GM23338 (cell line): Measurements from ENCODE around the gene NID2. TPM values are rescaled to one million over a fixed set of nuclear protein-coding genes. Genes with fewer than 3 reads are reported as not detected.

Experiments
- ATAC-seq: fragments of 200-7000 bp; cut with Tn5 transposase; 3 replicates; pipeline ENCODE4 v1.9.1; 2020
- DNase-seq: peaks from one replicate; pipeline ENCODE4 v3.0.0-alpha.2; 2015; ENCODE audit warnings: low spot score
- H2AFZ ChIP-seq: fragments of 200-600 bp; sonication (generic); 2 replicates; pipeline ENCODE4 v1.8.0; 2016; ENCODE audit warnings: antibody characterized with exemption, mild to moderate bottlenecking, moderate library complexity
- H3F3A ChIP-seq: fragments of 200-600 bp; sonication (generic); replicated peaks from 2 replicates; pipeline ENCODE4 v1.8.0; 2017; ENCODE audit warnings: antibody characterized with exemption, mixed run types, low read depth
- H3K27ac ChIP-seq: fragments of 200-600 bp; sonication (generic); 2 replicates; pipeline ENCODE4 v1.6.1; 2016; ENCODE audit warnings: low read depth
- H3K27me3 ChIP-seq: fragments of 200-600 bp; sonication (generic); 2 replicates; pipeline ENCODE4 v1.8.0; 2016; ENCODE audit warnings: mild to moderate bottlenecking, mixed run types, moderate library complexity; ENCODE audit not compliant: insufficient read depth
- H3K36me3 ChIP-seq: fragments of 200-600 bp; sonication (generic); 2 replicates; pipeline ENCODE4 v1.8.0; 2016; ENCODE audit warnings: mild to moderate bottlenecking; ENCODE audit not compliant: insufficient read depth
- H3K4me1 ChIP-seq: fragments of 200-600 bp; sonication (generic); 2 replicates; pipeline ENCODE4 v1.8.0; 2016; ENCODE audit warnings: mild to moderate bottlenecking, moderate library complexity; ENCODE audit not compliant: insufficient read depth
- H3K4me2 ChIP-seq: fragments of 200-600 bp; sonication (generic); 2 replicates; pipeline ENCODE4 v1.7.1; 2017; ENCODE audit warnings: mixed run types
- H3K4me3 ChIP-seq: fragments of 200-600 bp; sonication (generic); 2 replicates; pipeline ENCODE4 v1.6.1; 2016; ENCODE audit warnings: mixed run types
- H3K79me2 ChIP-seq: fragments of 200-600 bp; sonication (generic); replicated peaks from 2 replicates; pipeline ENCODE4 v1.8.0; 2017; ENCODE audit warnings: mild to moderate bottlenecking; ENCODE audit not compliant: insufficient read depth
- H3K9me2 ChIP-seq: fragments of 200-600 bp; sonication (generic); 2 replicates; pipeline ENCODE4 v1.8.0; 2017; ENCODE audit not compliant: insufficient read depth
- H4K20me1 ChIP-seq: fragments of 200-600 bp; sonication (generic); replicated peaks from 2 replicates; pipeline ENCODE4 v1.8.0; 2017; ENCODE audit warnings: mild to moderate bottlenecking; ENCODE audit not compliant: insufficient read depth
- H3K27ac Mint-ChIP-seq: 2 replicates; pipeline ENCODE4 v1.8.0; 2020; ENCODE audit warnings: inconsistent platforms, mild to moderate bottlenecking, moderate library complexity, mixed read lengths
- H3K27me3 Mint-ChIP-seq: 3 replicates; pipeline ENCODE4 v1.8.0; 2022; ENCODE audit warnings: low read depth, mild to moderate bottlenecking, moderate library complexity, mixed read lengths, inconsistent platforms; ENCODE audit not compliant: insufficient read depth, poor library complexity
- H3K36me3 Mint-ChIP-seq: 3 replicates; pipeline ENCODE4 v1.8.0; 2021; ENCODE audit warnings: low read depth, mild to moderate bottlenecking, inconsistent platforms, moderate library complexity, mixed read lengths
- H3K4me1 Mint-ChIP-seq: 3 replicates; pipeline ENCODE4 v1.8.0; 2020; ENCODE audit warnings: mild to moderate bottlenecking, inconsistent platforms, mixed read lengths
- H3K4me3 Mint-ChIP-seq: 3 replicates; pipeline ENCODE4 v1.8.0; 2021; ENCODE audit warnings: moderate library complexity, mild to moderate bottlenecking, inconsistent platforms, mixed read lengths
- H3K9me3 Mint-ChIP-seq: 3 replicates; pipeline ENCODE4 v1.8.0; 2020; ENCODE audit warnings: moderate library complexity, mild to moderate bottlenecking, inconsistent platforms, mixed read lengths
- CREB1 ChIP-seq: fragments of 250-450 bp; sonication (Bioruptor Pico); IDR thresholded peaks from 2 replicates; pipeline ENCODE4 v1.5.0; 2020; ENCODE audit warnings: low read depth, mild to moderate bottlenecking, moderate library complexity
- CTCF ChIP-seq, 2 experiments: fragments of 200-600 bp in 1 of 2; sonication (generic) in 1 of 2; conservative IDR thresholded peaks; 2 replicates each; pipeline versions ENCODE4 v1.5.1 to v1.6.1; 2016 to 2017; ENCODE audit warnings: antibody characterized with exemption in 2 of 2, low read depth in 2 of 2, mild to moderate bottlenecking in 2 of 2, moderate library complexity in 1 of 2
- EZH2phosphoT487 ChIP-seq: fragments of 200-600 bp; sonication (generic); IDR thresholded peaks from one replicate; pipeline ENCODE4 v1.8.1; 2018; ENCODE audit warnings: antibody characterized with exemption; ENCODE audit not compliant: unreplicated experiment
- JUNB ChIP-seq: IDR thresholded peaks from one replicate; pipeline ENCODE4 v1.6.1; 2016; ENCODE audit warnings: antibody characterized with exemption; ENCODE audit not compliant: unreplicated experiment
- NANOG ChIP-seq: IDR thresholded peaks from 2 replicates; pipeline ENCODE4 v1.6.1; 2016; ENCODE audit warnings: antibody characterized with exemption, borderline replicate concordance
- POLR2AphosphoS5 ChIP-seq: IDR thresholded peaks from 2 replicates; pipeline ENCODE4 v1.6.1; 2016; ENCODE audit warnings: antibody characterized with exemption, low read depth
- REST ChIP-seq: IDR thresholded peaks from one replicate; pipeline ENCODE4 v1.6.1; 2018; ENCODE audit warnings: antibody characterized with exemption; ENCODE audit not compliant: unreplicated experiment
- STAT1 ChIP-seq: IDR thresholded peaks from one replicate; pipeline ENCODE4 v1.6.1; 2016; ENCODE audit warnings: antibody characterized with exemption; ENCODE audit not compliant: unreplicated experiment
- ZNF114 ChIP-seq: fragments of 250-450 bp; sonication (Bioruptor Pico); IDR thresholded peaks from 2 replicates; pipeline ENCODE4 v1.5.0; 2020; ENCODE audit warnings: mild to moderate bottlenecking, moderate library complexity
- ZNF331 ChIP-seq: fragments of 250-450 bp; sonication (Bioruptor Pico); IDR thresholded peaks from 2 replicates; pipeline ENCODE4 v1.5.0; 2020; ENCODE audit warnings: low read depth, mild to moderate bottlenecking, moderate library complexity
- polyA plus RNA-seq: library from polyadenylated mRNA; unstranded; fragments of >200 nt; fragmentation: Nextera tagmentation; extraction: Ambion mirVana; gene quantifications from 2 replicates; pipeline ENCODE4 v1.2.1, GENCODE V29; 2016
- total RNA-seq: library from RNA; depleted of rRNA; stranded (reverse); fragments of >200 nt; shearing (Covaris generic); gene quantifications from 2 replicates; pipeline ENCODE4 v1.2.3, GENCODE V29; 2014
- TF ChIP-seq, protein P1 (sequence below): IDR thresholded peaks from 2 replicates; pipeline ENCODE4 v1.6.1; 2016; ENCODE audit warnings: antibody characterized with exemption
- TF ChIP-seq, protein P2 (sequence below): fragments of 250-450 bp; sonication (Bioruptor Pico); IDR thresholded peaks from 2 replicates; pipeline ENCODE4 v1.5.0; 2020; ENCODE audit warnings: mild to moderate bottlenecking, moderate library complexity

The NID2 gene
- total and polyA plus RNA-seq, 2 experiments from 2014 or later = 4.3 to 10.4 TPM

DNA sequence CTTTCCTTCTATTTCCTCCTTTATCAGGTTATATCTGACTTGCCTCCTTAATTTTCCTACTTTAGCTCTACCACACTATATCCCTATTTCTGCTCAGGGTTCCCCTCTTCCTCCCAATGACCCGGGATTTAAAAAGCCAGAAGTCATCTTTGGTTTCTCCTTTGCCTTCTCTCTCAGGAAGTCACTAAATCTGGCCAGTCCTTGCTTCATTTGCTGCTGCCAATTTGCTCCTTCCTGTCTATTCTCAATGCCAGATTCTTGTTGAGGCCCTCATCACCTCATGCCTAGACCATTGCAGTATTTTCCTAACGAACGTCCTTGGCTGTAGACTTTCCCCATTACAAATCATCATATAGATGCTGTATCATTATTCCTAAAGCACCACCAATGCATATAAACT, 26.5 kb upstream of the NID2 start:
- Histone ChIP-seq H2AFZ (no peak overlapping the region), H3K36me3 (no peaks in the 10 kb centered on the region), H3K4me1 (no peaks in the 10 kb centered on the region; the same call in 1 of the 2 replicates), H3K79me2 (no peaks in the 10 kb centered on the region), H3F3A (no peaks in the 10 kb centered on the region), H3K9me2 (no peaks in the 10 kb centered on the region), H3K4me2 (no peak overlapping the region), H4K20me1 (no peaks in the 10 kb centered on the region), H3K27me3 (no peaks in the 10 kb centered on the region), H3K27ac (no peak overlapping the region), H3K4me3 (no peak overlapping the region)
- ATAC-seq (no peak), DNase-seq (no peak)
- H3K9me3 Mint-ChIP-seq = no peaks in the 10 kb centered on the region
- no peak overlapping the region for H3K4me3 Mint-ChIP-seq
- H3K36me3 Mint-ChIP-seq = no peaks in the 10 kb centered on the region
- peaks cover 2% of the 10 kb centered on the region for H3K27me3 Mint-ChIP-seq
- H3K27ac Mint-ChIP-seq = no peak overlapping the region
- TF ChIP-seq CREB1 = no peak
- TF ChIP-seq ZNF331 = no peak
- no peak for TF ChIP-seq JUNB
- TF ChIP-seq STAT1 = no peak
- TF ChIP-seq, protein P1, sequence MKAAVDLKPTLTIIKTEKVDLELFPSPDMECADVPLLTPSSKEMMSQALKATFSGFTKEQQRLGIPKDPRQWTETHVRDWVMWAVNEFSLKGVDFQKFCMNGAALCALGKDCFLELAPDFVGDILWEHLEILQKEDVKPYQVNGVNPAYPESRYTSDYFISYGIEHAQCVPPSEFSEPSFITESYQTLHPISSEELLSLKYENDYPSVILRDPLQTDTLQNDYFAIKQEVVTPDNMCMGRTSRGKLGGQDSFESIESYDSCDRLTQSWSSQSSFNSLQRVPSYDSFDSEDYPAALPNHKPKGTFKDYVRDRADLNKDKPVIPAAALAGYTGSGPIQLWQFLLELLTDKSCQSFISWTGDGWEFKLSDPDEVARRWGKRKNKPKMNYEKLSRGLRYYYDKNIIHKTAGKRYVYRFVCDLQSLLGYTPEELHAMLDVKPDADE = no peak
- TF ChIP-seq EZH2phosphoT487 = no peak
- TF ChIP-seq, protein P2, sequence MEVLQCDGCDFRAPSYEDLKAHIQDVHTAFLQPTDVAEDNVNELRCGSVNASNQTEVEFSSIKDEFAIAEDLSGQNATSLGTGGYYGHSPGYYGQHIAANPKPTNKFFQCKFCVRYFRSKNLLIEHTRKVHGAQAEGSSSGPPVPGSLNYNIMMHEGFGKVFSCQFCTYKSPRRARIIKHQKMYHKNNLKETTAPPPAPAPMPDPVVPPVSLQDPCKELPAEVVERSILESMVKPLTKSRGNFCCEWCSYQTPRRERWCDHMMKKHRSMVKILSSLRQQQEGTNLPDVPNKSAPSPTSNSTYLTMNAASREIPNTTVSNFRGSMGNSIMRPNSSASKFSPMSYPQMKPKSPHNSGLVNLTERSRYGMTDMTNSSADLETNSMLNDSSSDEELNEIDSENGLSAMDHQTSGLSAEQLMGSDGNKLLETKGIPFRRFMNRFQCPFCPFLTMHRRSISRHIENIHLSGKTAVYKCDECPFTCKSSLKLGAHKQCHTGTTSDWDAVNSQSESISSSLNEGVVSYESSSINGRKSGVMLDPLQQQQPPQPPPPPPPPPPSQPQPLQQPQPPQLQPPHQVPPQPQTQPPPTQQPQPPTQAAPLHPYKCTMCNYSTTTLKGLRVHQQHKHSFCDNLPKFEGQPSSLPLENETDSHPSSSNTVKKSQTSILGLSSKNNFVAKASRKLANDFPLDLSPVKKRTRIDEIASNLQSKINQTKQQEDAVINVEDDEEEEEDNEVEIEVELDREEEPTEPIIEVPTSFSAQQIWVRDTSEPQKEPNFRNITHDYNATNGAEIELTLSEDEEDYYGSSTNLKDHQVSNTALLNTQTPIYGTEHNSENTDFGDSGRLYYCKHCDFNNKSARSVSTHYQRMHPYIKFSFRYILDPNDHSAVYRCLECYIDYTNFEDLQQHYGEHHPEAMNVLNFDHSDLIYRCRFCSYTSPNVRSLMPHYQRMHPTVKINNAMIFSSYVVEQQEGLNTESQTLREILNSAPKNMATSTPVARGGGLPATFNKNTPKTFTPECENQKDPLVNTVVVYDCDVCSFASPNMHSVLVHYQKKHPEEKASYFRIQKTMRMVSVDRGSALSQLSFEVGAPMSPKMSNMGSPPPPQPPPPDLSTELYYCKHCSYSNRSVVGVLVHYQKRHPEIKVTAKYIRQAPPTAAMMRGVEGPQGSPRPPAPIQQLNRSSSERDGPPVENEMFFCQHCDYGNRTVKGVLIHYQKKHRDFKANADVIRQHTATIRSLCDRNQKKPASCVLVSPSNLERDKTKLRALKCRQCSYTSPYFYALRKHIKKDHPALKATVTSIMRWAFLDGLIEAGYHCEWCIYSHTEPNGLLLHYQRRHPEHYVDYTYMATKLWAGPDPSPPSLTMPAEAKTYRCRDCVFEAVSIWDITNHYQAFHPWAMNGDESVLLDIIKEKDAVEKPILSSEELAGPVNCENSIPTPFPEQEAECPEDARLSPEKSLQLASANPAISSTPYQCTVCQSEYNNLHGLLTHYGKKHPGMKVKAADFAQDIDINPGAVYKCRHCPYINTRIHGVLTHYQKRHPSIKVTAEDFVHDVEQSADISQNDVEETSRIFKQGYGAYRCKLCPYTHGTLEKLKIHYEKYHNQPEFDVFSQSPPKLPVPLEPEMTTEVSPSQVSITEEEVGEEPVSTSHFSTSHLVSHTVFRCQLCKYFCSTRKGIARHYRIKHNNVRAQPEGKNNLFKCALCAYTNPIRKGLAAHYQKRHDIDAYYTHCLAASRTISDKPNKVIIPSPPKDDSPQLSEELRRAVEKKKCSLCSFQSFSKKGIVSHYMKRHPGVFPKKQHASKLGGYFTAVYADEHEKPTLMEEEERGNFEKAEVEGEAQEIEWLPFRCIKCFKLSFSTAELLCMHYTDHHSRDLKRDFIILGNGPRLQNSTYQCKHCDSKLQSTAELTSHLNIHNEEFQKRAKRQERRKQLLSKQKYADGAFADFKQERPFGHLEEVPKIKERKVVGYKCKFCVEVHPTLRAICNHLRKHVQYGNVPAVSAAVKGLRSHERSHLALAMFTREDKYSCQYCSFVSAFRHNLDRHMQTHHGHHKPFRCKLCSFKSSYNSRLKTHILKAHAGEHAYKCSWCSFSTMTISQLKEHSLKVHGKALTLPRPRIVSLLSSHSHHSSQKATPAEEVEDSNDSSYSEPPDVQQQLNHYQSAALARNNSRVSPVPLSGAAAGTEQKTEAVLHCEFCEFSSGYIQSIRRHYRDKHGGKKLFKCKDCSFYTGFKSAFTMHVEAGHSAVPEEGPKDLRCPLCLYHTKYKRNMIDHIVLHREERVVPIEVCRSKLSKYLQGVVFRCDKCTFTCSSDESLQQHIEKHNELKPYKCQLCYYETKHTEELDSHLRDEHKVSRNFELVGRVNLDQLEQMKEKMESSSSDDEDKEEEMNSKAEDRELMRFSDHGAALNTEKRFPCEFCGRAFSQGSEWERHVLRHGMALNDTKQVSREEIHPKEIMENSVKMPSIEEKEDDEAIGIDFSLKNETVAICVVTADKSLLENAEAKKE (CRISPR knock-in tag) = no peak
- no peak for TF ChIP-seq CTCF (conservative IDR thresholded peaks at IDR 0.05; ENCODE audit: low read depth in 2 of 2)
- TF ChIP-seq POLR2AphosphoS5 = no peak
- TF ChIP-seq REST = no peak
- no peak for TF ChIP-seq ZNF114 (CRISPR knock-in tag)
- no peak for TF ChIP-seq NANOG
- peaks cover 5% of the 10 kb centered on the region; the same call in 2 of the 3 replicates for H3K4me1 Mint-ChIP-seq
